SK-N-MC (cell line): Measurements from ENCODE around the gene TMEM250.

Source experiments
- EZH2 ChIP-seq: fragments of 200-600 bp; sonication (generic); IDR thresholded peaks from one replicate; pipeline ENCODE4 v1.6.1; 2017; ENCODE audit warnings: antibody characterized with exemption
- POLR2AphosphoS5 ChIP-seq: IDR thresholded peaks from 2 replicates; pipeline ENCODE4 v1.6.1; 2012; ENCODE audit warnings: mild to moderate bottlenecking, low read depth, low read length, borderline replicate concordance

GRCh38 chr9:136133191-136133958 lies 14.7 kb upstream of the TMEM250 start:
- no peak for TF ChIP-seq EZH2
- no peak for TF ChIP-seq POLR2AphosphoS5
